Vagina (tissue), 2 donors: Measurements from ENCODE around the gene APCDD1. TPM values are rescaled to one million over a fixed set of nuclear protein-coding genes. Genes with fewer than 3 reads are reported as not detected.
A peak's percentile ranks its signal among the peaks of the same experiment; 100 is the strongest.

Experiments
- DNase-seq, 2 donors: peaks; one replicate each; pipeline ENCODE4 v3.0.0-alpha.2; 2017; ENCODE audit errors: extremely low spot score in 2 of 2
- H3K27ac ChIP-seq: fragments of 200-600 bp; sonication (generic); one replicate; pipeline ENCODE4 v1.5.1; 2019
- H3K27me3 ChIP-seq: fragments of 200-600 bp; sonication (generic); one replicate; pipeline ENCODE4 v1.5.1; 2019
- H3K36me3 ChIP-seq, 2 donors: fragments of 200-600 bp; sonication (generic); one replicate each; pipeline ENCODE4 v1.5.1; 2017 to 2019
- H3K4me1 ChIP-seq: fragments of 200-600 bp; sonication (generic); one replicate; pipeline ENCODE4 v1.5.1; 2019
- H3K4me3 ChIP-seq, 2 donors: fragments of 200-600 bp; sonication (generic); 1 replicate in 1 of 2; 2 replicates in 1 of 2; pipeline ENCODE4 v1.5.1; 2016 to 2019
- H3K9me3 ChIP-seq: fragments of 200-600 bp; sonication (generic); one replicate; pipeline ENCODE4 v1.5.1; 2019
- CTCF ChIP-seq, 3 experiments: fragments of 450-650 bp in 2 of 3; fragments of 200-600 bp in 1 of 3; sonication (generic) in 1 of 3; IDR thresholded peaks; one replicate each; pipeline ENCODE4 v1.5.1; 2017 to 2019; ENCODE audit warnings: antibody characterized with exemption in 3 of 3, mild to moderate bottlenecking in 2 of 3, moderate library complexity in 2 of 3
- POLR2A ChIP-seq, 2 donors: fragments of 450-650 bp; IDR thresholded peaks; one replicate each; pipeline ENCODE4 v1.6.1; 2017; ENCODE audit warnings: antibody characterized with exemption in 2 of 2, mild to moderate bottlenecking in 2 of 2, moderate library complexity in 2 of 2
- POLR2AphosphoS5 ChIP-seq, 2 donors: sonication (generic); formaldehyde crosslinking; IDR thresholded peaks; one replicate each; pipeline ENCODE4 v1.9.0; 2017; ENCODE audit warnings: antibody characterized with exemption in 2 of 2, mild to moderate bottlenecking in 2 of 2, low read depth in 1 of 2; ENCODE audit not compliant: insufficient read depth in 1 of 2
- intact Hi-C: fragments of 100-400 bp; cut with DNase I; formaldehyde crosslinking; loops from one replicate; pipeline ENCODE4 v1.15.1; 2023
- total RNA-seq: library from RNA; depleted of rRNA; stranded (reverse); fragments of >200 nt; gene quantifications from one replicate; pipeline ENCODE4 v1.2.3, GENCODE V29; 2016

Gene APCDD1
- total RNA-seq, 1 donor from 2014 or later = 110 TPM

DNA sequence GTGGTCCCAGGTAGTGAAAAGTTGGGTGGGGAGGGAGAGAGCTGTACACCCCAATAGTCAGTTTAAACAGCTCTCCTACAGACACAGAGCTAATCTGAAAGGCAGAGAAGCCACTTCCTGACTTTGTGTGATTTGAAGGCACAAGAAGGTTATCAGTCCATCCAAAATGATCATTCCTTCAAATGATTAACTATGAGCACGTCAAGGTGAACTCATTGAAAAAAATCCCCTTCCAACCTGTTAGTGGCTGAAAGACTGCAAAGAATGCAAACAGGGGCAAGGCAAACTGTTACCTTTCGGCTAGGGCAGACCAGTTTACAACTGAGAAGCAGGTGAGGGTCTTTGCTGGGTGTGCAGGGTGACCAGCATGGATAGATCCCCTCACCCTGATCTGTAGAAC, 22.8 kb upstream of the APCDD1 start:
- Histone ChIP-seq H3K36me3 (no peaks in the 10 kb centered on the region), H3K4me1 (peaks cover 9% of the 10 kb centered on the region), H3K4me3 (no peak overlapping the region), H3K9me3 (no peaks in the 10 kb centered on the region), H3K27ac (no peak overlapping the region), H3K27me3 (no peaks in the 10 kb centered on the region)
- no peak for DNase-seq
- intact Hi-C loops = no loop called here
- no peak for TF ChIP-seq CTCF (IDR thresholded peaks at IDR 0.05)
- TF ChIP-seq POLR2A (IDR thresholded peaks at IDR 0.05) = no peak
- TF ChIP-seq POLR2AphosphoS5 (IDR thresholded peaks at IDR 0.05; ENCODE audit: insufficient read depth in 1 of 2, low read depth in 1 of 2) = no peak

GRCh38 chr18:10432781-10433180, 21.7 kb upstream of the APCDD1 start:
- Histone ChIP-seq H3K36me3 (no peaks in the 10 kb centered on the region), H3K27me3 (no peaks in the 10 kb centered on the region), H3K4me3 (no peak overlapping the region), H3K4me1 (peaks cover 9% of the 10 kb centered on the region), H3K27ac (no peak overlapping the region), H3K9me3 (no peaks in the 10 kb centered on the region)
- peak in 1 of 2 donors; percentile 17 for TF ChIP-seq POLR2AphosphoS5 (IDR thresholded peaks at IDR 0.05; ENCODE audit: insufficient read depth in 1 of 2, low read depth in 1 of 2)
- no peak for TF ChIP-seq POLR2A (IDR thresholded peaks at IDR 0.05)
- no peak for TF ChIP-seq CTCF (IDR thresholded peaks at IDR 0.05)
- intact Hi-C loops = no loop called here
- peak in 1 of 2 donors; percentile 87 for DNase-seq

DNA sequence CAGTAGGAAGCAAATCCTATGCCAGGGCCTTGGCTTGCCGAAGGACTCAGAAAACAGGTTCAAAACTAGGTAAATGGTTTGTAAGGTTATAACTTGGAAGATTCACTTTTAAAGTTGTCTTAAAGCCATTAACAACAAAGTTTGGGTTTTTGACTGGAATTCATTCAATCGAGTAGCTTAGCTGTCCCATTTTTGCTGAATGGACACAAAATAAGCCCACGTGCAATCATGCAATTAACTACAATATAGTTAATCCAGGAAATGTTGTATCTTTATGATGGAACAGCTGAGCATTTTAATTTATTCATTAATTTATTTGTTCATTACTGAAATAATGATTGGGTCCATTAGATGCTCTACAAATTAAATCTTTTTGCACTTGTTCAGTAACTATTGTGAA, 18.3 kb upstream of the APCDD1 start:
- Histone ChIP-seq H3K4me3 (no peak overlapping the region), H3K27ac (no peak overlapping the region), H3K4me1 (peaks cover 4% of the 10 kb centered on the region), H3K9me3 (no peaks in the 10 kb centered on the region), H3K27me3 (no peaks in the 10 kb centered on the region), H3K36me3 (no peaks in the 10 kb centered on the region)
- DNase-seq = no peak
- intact Hi-C loops = no loop called here
- TF ChIP-seq POLR2AphosphoS5 (IDR thresholded peaks at IDR 0.05; ENCODE audit: insufficient read depth in 1 of 2, low read depth in 1 of 2) = no peak

GRCh38 chr18:10437837-10438236, 16.6 kb upstream of the APCDD1 start:
- no peak overlapping the region for H3K4me3 ChIP-seq
- H3K4me1 ChIP-seq = no peaks in the 10 kb centered on the region
- H3K27ac ChIP-seq = no peak overlapping the region
- H3K27me3 ChIP-seq = no peaks in the 10 kb centered on the region
- no peak for DNase-seq
- no peaks in the 10 kb centered on the region for H3K9me3 ChIP-seq
- no peaks in the 10 kb centered on the region for H3K36me3 ChIP-seq
- TF ChIP-seq POLR2A (IDR thresholded peaks at IDR 0.05) (no peak), CTCF (IDR thresholded peaks at IDR 0.05) (no peak), POLR2AphosphoS5 (IDR thresholded peaks at IDR 0.05; ENCODE audit: insufficient read depth in 1 of 2, low read depth in 1 of 2) (no peak)
- intact Hi-C loops = no loop called here

DNA sequence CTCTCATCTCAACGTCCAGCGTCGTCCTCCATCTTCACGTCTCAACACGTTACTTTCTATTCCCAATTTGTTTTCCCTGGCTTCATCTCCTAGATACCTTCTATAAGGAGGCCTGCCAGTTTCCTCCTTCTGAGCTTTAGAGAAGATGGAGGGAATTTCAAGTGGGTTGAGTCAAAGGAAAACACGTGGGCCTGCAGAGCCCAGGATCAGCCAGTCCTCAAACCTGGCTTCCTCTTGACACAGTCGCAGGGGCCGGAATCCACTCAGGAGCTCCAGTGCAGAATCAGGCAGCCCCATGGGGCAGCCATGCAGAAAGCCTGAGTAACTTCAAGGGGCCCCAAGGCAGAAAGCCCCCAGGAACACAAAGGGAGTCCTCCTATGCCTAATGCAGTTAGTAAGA, 14.5 kb upstream of the APCDD1 start:
- DNase-seq = no peak
- intact Hi-C loops = no loop called here
- Histone ChIP-seq H3K4me3 (no peak overlapping the region), H3K27ac (no peak overlapping the region), H3K27me3 (no peaks in the 10 kb centered on the region), H3K4me1 (no peaks in the 10 kb centered on the region), H3K36me3 (no peaks in the 10 kb centered on the region), H3K9me3 (no peaks in the 10 kb centered on the region)
- TF ChIP-seq POLR2AphosphoS5 (IDR thresholded peaks at IDR 0.05; ENCODE audit: insufficient read depth in 1 of 2, low read depth in 1 of 2) = no peak
- TF ChIP-seq POLR2A (IDR thresholded peaks at IDR 0.05) = no peak
- TF ChIP-seq CTCF (IDR thresholded peaks at IDR 0.05) = no peak

DNA sequence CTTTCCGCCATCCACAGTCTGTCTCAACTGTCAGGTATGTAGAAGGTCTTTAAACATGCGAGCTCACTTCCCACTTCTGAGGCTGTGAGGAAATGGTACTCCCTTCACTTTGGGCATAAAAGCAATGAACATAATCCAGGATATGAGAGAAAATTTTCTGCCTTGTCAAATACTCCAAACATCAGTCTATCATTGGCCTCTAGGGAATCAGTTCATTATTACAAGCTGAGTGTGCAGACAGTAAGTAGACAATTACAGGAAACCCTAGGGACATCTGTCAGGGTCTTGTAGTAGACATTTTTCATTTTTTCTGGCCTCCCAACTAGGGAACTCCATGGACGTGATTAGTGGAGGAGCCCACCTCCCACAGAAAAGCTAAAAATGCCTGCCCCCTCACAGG, 13.6 kb upstream of the APCDD1 start:
- intact Hi-C loops = no loop called here

More for the DNA sequence above, 13.6 kb upstream of the APCDD1 start:
- no peak for DNase-seq
- Histone ChIP-seq H3K4me1 (no peaks in the 10 kb centered on the region), H3K27me3 (no peaks in the 10 kb centered on the region), H3K4me3 (no peak overlapping the region), H3K9me3 (no peaks in the 10 kb centered on the region), H3K36me3 (no peaks in the 10 kb centered on the region), H3K27ac (no peak overlapping the region)
- TF ChIP-seq POLR2AphosphoS5 (IDR thresholded peaks at IDR 0.05; ENCODE audit: insufficient read depth in 1 of 2, low read depth in 1 of 2) = no peak
- TF ChIP-seq POLR2A (IDR thresholded peaks at IDR 0.05) = no peak
- no peak for TF ChIP-seq CTCF (IDR thresholded peaks at IDR 0.05)
